Natural killer cell (primary cell): ENCODE measurements around the gene ZNF213. TPM values are rescaled to one million over a fixed set of nuclear protein-coding genes. Genes with fewer than 3 reads are reported as not detected.
A peak's percentile ranks its signal among the peaks of the same experiment; 100 is the strongest.

Experiments
- ATAC-seq, 3 donors: fragments of 150-1000 bp in 2 of 3; fragments of 200-7000 bp in 1 of 3; cut with Tn5 transposase; 1 replicate in 1 of 3; 2 replicates in 2 of 3; pipeline ENCODE4 v1.10.0; 2021; ENCODE audit warnings: mild to moderate bottlenecking in 2 of 3, moderate library complexity in 2 of 3
- DNase-seq, 2 donors: peaks; one replicate each; pipeline versions ENCODE4 v3.0.0 to v3.0.0-alpha.2; 2013 to 2021; ENCODE audit warnings: mixed read lengths in 1 of 2
- H3K27ac ChIP-seq: one replicate; pipeline ENCODE4 v1.5.1; 2013; ENCODE audit warnings: mild to moderate bottlenecking, low read length
- H3K27me3 ChIP-seq: one replicate; pipeline ENCODE4 v1.6.1; 2013; ENCODE audit warnings: low read length; ENCODE audit not compliant: control insufficient read depth, insufficient read depth
- H3K36me3 ChIP-seq: one replicate; pipeline ENCODE4 v1.6.1; 2013; ENCODE audit warnings: low read length; ENCODE audit not compliant: control insufficient read depth, insufficient read depth
- H3K4me1 ChIP-seq: one replicate; pipeline ENCODE4 v1.6.1; 2013; ENCODE audit warnings: low read length; ENCODE audit not compliant: control insufficient read depth, insufficient read depth
- H3K4me3 ChIP-seq: one replicate; pipeline ENCODE4 v1.5.1; 2013; ENCODE audit warnings: low read length
- H3K9me3 ChIP-seq: one replicate; pipeline ENCODE4 v1.6.1; 2013; ENCODE audit warnings: low read length; ENCODE audit not compliant: control insufficient read depth, insufficient read depth
- H3K27ac Mint-ChIP-seq, 2 donors: one replicate each; pipeline ENCODE4 v1.8.0; 2022; ENCODE audit warnings: mild to moderate bottlenecking in 2 of 2, mixed read lengths in 2 of 2, moderate library complexity in 1 of 2
- H3K27me3 Mint-ChIP-seq, 2 donors: one replicate each; pipeline ENCODE4 v1.8.0; 2022; ENCODE audit warnings: low read depth in 2 of 2, mixed read lengths in 2 of 2
- H3K36me3 Mint-ChIP-seq: one replicate; pipeline ENCODE4 v1.8.0; 2022; ENCODE audit warnings: mixed read lengths
- H3K4me1 Mint-ChIP-seq, 2 donors: one replicate each; pipeline ENCODE4 v1.8.0; 2022; ENCODE audit warnings: mixed read lengths in 2 of 2
- H3K4me3 Mint-ChIP-seq: one replicate; pipeline ENCODE4 v1.8.0; 2022; ENCODE audit warnings: mild to moderate bottlenecking, moderate library complexity, mixed read lengths
- H3K9me3 Mint-ChIP-seq, 2 donors: one replicate each; pipeline ENCODE4 v1.8.0; 2022; ENCODE audit warnings: mixed read lengths in 2 of 2
- WGBS: methylation state at CpG from one replicate; pipeline ENCODE4 v1.1.7; 2013; ENCODE audit warnings: missing lambda C conversion rate; ENCODE audit not compliant: insufficient coverage; 5-methylcytosine and 5-hydroxymethylcytosine counted together
- intact Hi-C: fragments of 100-400 bp; cut with micrococcal nuclease; formaldehyde crosslinking; loops from one replicate; pipeline ENCODE4 v1.14.2; 2022
- total RNA-seq, 4 donors: library from RNA; stranded (reverse); fragments of 120-200 nt in 1 of 4; gene quantifications; one replicate each; pipeline versions ENCODE4 v1.2.3 to v1.2.4, GENCODE V29; 2013 to 2022
- TF ChIP-seq, protein P1 (sequence below): fragments of 200-600 bp; IDR thresholded peaks from one replicate; pipeline ENCODE4 v1.8.0; 2022; ENCODE audit warnings: antibody characterized with exemption

Gene ZNF213
- total RNA-seq, 3 donors from 2014 or later (not counting 1 experiment from before 2014, with no cell fraction given), result 4.8 to 6.8 (median 5.1) TPM

DNA sequence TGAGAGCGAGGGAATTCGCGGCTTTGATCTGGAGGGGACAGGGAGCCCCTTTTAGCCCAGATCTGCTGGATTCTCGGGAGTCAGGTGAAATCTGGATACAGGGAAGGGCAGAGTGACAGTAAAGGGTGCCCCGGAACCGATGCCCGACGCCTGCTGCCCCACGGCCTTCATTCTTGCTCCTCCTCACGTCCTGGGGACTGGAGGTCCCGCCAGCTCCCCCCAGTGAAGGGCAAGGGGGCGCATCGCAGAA is 53.8 kb downstream of the ZNF213 start:
- H3K27ac Mint-ChIP-seq, result no peak overlapping the region
- H3K4me1 ChIP-seq, result peaks cover 43% of the 10 kb centered on the region
- TF ChIP-seq, protein P1, sequence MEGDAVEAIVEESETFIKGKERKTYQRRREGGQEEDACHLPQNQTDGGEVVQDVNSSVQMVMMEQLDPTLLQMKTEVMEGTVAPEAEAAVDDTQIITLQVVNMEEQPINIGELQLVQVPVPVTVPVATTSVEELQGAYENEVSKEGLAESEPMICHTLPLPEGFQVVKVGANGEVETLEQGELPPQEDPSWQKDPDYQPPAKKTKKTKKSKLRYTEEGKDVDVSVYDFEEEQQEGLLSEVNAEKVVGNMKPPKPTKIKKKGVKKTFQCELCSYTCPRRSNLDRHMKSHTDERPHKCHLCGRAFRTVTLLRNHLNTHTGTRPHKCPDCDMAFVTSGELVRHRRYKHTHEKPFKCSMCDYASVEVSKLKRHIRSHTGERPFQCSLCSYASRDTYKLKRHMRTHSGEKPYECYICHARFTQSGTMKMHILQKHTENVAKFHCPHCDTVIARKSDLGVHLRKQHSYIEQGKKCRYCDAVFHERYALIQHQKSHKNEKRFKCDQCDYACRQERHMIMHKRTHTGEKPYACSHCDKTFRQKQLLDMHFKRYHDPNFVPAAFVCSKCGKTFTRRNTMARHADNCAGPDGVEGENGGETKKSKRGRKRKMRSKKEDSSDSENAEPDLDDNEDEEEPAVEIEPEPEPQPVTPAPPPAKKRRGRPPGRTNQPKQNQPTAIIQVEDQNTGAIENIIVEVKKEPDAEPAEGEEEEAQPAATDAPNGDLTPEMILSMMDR, result no peak
- peaks cover 52 to 61% of the 10 kb centered on the region in 2 donors for H3K27me3 Mint-ChIP-seq
- no peak overlapping the region for H3K4me3 ChIP-seq
- H3K4me1 Mint-ChIP-seq, result peaks cover 43 to 45% of the 10 kb centered on the region in 2 donors
- no peaks in the 10 kb centered on the region for H3K9me3 Mint-ChIP-seq
- 3% methylated on average over 13 of the region's 13 CpGs for WGBS
- H3K4me3 Mint-ChIP-seq, result peak overlapping the region; percentile 79
- peaks cover 68% of the 10 kb centered on the region for H3K27me3 ChIP-seq
- H3K36me3 Mint-ChIP-seq, result peaks cover 8% of the 10 kb centered on the region
- ATAC-seq, result no peak
- H3K27ac ChIP-seq, result no peak overlapping the region
- no peaks in the 10 kb centered on the region for H3K36me3 ChIP-seq
- peaks cover 4% of the 10 kb centered on the region for H3K9me3 ChIP-seq
- no peak for DNase-seq
- intact Hi-C loops, result loop anchor here (10.0 kb wide), 1 partner anchor 276 kb away; no protein-coding TSS in a partner anchor

DNA sequence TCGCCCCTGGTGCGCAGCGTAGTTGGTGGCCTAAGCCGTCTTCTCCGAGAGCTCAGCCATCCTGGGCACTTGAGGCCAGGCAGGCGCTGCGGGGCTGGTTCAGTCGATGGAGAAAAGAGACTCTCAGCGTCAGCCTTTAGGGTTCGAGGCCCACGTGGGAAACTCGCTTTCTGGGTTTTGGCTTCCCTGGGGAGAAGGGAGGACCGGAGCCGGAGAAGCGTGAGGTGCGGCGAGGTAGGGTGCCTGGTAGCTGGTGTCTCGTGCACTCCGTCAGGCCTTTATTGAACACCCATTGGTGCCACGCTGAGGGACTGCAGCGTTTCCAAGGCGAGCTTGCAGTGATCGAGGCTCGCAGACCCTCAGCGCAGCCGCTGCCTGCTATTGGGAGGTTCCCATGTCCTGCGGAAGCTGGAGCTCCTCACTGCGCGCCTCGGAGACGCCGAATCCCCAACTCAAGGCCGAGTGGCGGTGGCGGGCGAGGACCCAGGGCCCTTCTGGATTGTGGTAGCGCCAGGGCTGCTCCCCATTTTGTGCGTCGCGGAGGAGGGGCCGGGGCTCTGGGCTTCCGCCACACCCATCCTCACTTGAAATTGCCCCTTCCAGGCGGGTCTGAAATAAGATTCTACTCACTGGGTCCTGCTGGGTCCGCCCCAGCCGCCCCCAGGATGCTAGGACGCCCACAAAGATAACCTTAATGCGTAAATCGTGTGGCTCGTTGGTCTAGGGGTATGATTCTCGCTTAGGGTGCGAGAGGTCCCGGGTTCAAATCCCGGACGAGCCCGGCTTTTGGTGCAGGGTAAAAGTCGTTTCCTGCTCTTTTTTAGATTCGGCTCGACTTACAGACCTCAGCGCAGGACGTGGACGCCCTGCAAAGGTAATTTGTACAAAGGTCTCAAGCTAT is 54.3 kb downstream of the ZNF213 start:
- intact Hi-C loops, result loop anchor here (10.0 kb wide), 1 partner anchor 276 kb away; no protein-coding TSS in a partner anchor
- peaks cover 4% of the 10 kb centered on the region for H3K36me3 Mint-ChIP-seq
- peaks cover 52 to 61% of the 10 kb centered on the region in 2 donors for H3K27me3 Mint-ChIP-seq
- TF ChIP-seq, protein P1, result no peak
- no peaks in the 10 kb centered on the region for H3K36me3 ChIP-seq
- H3K4me3 ChIP-seq, result no peak overlapping the region
- H3K27ac ChIP-seq, result no peak overlapping the region
- H3K9me3 Mint-ChIP-seq, result no peaks in the 10 kb centered on the region
- ATAC-seq, result peak; percentile 21 to 33 (median 28)
- peaks cover 37% of the 10 kb centered on the region for H3K4me1 ChIP-seq
- peaks cover 38 to 39% of the 10 kb centered on the region in 2 donors for H3K4me1 Mint-ChIP-seq
- peak overlapping the region in 1 of 2 donors; percentile 68 for H3K27ac Mint-ChIP-seq
- H3K27me3 ChIP-seq, result peaks cover 67% of the 10 kb centered on the region
- H3K9me3 ChIP-seq, result peaks cover 4% of the 10 kb centered on the region
- WGBS, result 3% methylated on average over 61 of the region's 61 CpGs
- peak overlapping the region; percentile 79 for H3K4me3 Mint-ChIP-seq
- DNase-seq, result peak in 1 of 2 donors; percentile 55

DNA sequence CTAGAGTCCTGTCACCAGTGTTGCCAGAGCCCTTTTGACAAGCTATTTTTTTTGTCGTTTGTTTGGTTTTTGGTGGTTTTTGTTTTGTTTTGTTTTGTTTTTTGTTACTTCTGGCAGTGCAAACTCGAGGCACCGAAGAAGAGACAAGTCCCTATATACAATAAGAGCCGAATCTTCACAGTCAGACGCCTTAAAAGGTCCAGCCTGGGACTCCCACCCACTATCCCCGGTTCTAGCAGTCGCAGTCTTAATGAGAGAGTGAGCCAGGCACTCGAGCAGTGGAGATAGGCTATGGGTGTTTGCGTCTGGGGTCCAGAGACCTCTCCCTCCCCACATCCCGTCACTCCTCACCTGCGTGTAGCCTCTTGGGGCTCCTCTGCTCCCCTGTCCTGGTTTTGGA is 55.0 kb downstream of the ZNF213 start:
- ATAC-seq (no peak), DNase-seq (no peak)
- Histone ChIP-seq H3K27ac (no peak overlapping the region), H3K27me3 (peaks cover 70% of the 10 kb centered on the region), H3K4me3 (no peak overlapping the region), H3K4me1 (peaks cover 35% of the 10 kb centered on the region), H3K36me3 (no peaks in the 10 kb centered on the region), H3K9me3 (peaks cover 4% of the 10 kb centered on the region)
- TF ChIP-seq, protein P1, result no peak
- Mint-ChIP-seq H3K4me1 (peaks cover 36 to 37% of the 10 kb centered on the region in 2 donors), H3K4me3 (peak overlapping the region; percentile 79), H3K27me3 (peaks cover 55 to 63% of the 10 kb centered on the region in 2 donors), H3K36me3 (peaks cover 6% of the 10 kb centered on the region), H3K9me3 (no peaks in the 10 kb centered on the region), H3K27ac (peak overlapping the region in 1 of 2 donors; percentile 68)
- WGBS, result 13% methylated on average over 4 of the region's 11 CpGs
- intact Hi-C loops, result loop anchor here (10.0 kb wide), 1 partner anchor 275 kb away; no protein-coding TSS in a partner anchor
